Fibroblast of mammary gland (primary cell): ENCODE results near the gene ITGA11.

Experiments
- DNase-seq: peaks from one replicate; pipeline ENCODE4 v3.0.0-alpha.2; 2010; ENCODE audit warnings: low read depth
- H3K4me3 ChIP-seq: 2 replicates; pipeline ENCODE4 v1.5.1; 2011; ENCODE audit warnings: low read depth, mild to moderate bottlenecking, low read length, moderate library complexity; ENCODE audit not compliant: control insufficient read depth
- TF ChIP-seq, protein P1 (sequence below): conservative IDR thresholded peaks from 2 replicates; pipeline ENCODE4 v1.5.1; 2011; ENCODE audit warnings: low read depth, low read length, inconsistent platforms; ENCODE audit not compliant: control insufficient read depth, insufficient read depth

The ITGA11 gene

DNA sequence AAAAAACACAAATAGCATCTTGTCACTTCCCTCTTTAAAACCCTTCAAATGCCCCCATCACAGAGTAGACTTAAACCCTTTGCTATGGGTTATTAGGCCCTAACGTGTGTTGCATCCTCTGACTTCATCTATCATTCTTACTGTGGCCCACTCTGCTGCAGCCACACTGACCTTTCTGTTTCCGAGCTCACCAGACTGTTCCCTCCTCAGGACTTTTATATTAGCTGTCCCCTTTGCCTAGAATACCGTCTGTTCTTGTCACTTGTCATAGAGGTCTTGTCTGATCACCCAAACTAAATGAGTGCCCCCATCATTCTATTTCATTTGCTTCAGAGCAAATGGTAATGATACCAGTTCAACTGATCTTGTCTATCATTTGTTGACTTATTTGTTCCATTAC, 155.3 kb downstream of the ITGA11 start:
- H3K4me3 ChIP-seq, result peak overlapping the region; percentile 87
- DNase-seq, result no peak
- TF ChIP-seq, protein P1, sequence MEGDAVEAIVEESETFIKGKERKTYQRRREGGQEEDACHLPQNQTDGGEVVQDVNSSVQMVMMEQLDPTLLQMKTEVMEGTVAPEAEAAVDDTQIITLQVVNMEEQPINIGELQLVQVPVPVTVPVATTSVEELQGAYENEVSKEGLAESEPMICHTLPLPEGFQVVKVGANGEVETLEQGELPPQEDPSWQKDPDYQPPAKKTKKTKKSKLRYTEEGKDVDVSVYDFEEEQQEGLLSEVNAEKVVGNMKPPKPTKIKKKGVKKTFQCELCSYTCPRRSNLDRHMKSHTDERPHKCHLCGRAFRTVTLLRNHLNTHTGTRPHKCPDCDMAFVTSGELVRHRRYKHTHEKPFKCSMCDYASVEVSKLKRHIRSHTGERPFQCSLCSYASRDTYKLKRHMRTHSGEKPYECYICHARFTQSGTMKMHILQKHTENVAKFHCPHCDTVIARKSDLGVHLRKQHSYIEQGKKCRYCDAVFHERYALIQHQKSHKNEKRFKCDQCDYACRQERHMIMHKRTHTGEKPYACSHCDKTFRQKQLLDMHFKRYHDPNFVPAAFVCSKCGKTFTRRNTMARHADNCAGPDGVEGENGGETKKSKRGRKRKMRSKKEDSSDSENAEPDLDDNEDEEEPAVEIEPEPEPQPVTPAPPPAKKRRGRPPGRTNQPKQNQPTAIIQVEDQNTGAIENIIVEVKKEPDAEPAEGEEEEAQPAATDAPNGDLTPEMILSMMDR, result no peak

DNA sequence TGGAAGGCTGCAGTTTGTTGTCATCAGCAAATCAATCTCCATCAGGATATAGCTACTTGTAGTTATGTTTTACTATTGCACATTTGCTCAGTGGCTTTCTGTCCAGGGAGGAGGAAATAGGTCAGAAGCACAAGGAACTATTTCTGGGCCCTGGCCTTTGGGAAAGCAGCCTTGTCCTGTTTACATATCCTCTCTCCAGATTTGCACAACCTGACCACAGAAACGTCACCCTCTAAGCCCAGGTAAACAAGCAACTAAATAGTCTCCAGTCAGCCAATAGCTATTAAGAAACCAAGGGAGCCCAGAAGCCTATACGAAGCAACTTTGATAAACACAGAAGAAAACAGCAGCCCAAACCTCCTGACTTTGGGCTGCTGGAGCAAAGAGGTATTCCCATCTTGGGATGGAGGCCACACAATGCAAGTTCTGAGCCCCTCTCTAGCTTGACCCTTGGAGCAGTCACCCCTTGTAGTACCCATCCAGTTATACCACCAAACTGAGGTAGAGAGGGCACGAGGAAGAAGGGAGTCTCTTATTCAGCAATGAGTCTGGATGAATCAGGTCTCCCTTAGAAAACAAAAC, 156.7 kb downstream of the ITGA11 start:
- TF ChIP-seq, protein P1, result no peak
- H3K4me3 ChIP-seq, result no peak overlapping the region
- no peak for DNase-seq

DNA sequence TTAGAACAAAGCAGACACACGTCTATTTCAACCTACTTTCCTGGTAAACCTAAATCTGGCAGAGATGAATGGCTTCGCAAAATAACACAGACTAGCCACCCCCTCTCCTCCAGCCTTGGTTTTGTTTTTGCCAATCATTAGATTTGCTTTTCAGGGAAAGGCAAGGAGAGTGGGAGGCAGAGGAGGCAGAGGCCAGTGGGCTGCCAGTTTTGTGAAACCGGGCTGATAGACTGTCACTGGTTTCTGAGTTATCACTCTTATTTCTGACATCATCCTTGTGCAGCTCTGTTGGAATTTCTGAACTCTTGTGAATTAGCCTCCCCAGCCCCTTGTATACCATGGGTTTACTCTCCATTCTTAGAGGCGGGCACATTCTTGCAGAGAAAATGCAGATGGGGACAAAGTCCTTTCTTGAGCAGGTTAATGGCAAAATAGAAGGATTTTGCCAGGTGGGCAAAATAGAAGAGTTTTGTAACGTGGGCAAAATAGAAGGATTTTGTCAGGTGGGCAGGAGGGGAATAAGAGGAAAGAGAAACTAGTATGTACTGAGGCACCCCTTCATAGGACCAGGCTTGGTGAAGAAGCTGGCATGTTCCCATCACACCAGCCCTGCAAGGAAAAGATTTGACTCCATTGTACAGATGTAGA, 157.6 kb downstream of the ITGA11 start:
- H3K4me3 ChIP-seq, result no peak overlapping the region
- DNase-seq, result no peak
- TF ChIP-seq, protein P1, result no peak

DNA sequence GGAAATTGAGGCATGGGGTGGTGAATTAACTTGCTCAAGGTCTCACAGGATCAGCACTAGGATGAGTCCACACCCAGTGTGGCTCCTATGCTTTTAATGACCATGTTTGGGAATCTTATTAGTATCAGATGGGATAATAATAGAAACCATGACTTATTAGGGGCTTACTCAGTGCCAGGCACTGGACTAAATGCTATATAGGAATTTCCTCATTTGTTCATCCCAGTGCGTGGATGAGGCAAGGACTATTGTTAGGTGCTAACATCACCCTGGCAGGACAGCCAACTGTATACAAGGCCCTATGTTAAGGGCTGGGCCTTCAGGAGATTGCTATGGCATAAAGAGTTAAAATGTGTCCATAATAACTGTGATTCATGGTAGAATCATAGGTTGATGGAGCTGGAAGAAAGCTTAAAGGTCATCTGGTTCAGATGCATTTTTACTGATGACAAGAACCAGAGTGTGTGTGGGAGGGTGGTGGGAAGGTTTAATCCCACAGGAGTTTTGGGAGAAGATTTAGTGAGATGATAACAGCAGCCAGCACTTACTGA, 159.2 kb downstream of the ITGA11 start:
- no peak overlapping the region for H3K4me3 ChIP-seq
- peak; percentile 98 for DNase-seq
- TF ChIP-seq, protein P1, result no peak

DNA sequence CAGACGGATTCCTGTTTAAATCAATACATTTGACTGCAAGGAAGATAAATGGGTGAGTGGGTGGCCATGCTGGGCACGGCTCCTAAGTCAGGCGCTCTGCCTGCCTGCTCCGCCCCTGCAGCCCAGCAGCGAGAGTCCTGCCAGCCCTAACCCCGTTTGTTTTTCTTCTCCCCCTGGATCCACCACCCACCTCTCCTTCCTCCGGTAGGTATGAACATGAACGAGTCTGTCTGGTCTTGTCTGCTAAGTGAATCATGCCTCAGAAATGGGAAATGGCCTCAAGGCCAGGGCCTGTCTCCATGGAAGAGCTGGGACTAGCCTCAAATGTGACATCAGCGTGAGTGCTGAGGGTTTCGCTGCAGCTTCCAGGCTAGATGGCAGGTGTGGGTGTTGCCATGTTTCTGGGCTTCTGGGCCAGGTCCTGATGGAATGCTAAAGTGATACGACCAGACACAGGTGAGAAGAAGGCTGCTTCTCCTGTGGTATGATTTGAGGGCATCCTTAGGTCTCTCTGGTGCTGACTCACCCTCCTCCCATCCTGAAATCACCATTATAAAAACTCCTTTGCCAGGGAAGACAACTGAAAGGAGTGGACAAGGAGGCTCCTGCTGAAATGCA, 160.0 kb downstream of the ITGA11 start:
- peak; percentile 88 for DNase-seq
- TF ChIP-seq, protein P1, result no peak
- peak overlapping the region; percentile 2 for H3K4me3 ChIP-seq

DNA sequence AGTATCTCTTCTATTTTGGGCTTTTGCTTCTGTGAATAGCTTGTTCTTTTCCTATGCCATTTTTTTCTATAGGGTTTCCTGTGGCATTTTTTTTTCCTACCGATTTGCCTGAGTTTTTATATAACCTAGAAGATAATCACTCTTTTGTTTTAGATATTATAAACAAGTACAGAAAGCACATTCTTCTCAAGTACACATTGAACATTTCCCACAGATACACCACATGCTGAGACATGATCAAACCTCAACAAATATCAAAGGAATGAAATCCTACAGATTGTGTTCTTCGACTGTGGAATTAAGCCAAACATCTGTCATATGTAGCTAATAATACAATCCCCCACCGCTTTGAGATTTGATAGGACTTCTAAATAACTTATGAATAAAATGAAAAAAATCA, 163.6 kb downstream of the ITGA11 start:
- TF ChIP-seq, protein P1, result no peak
- no peak overlapping the region for H3K4me3 ChIP-seq
- DNase-seq, result no peak
